CD4-positive, alpha-beta T cell (primary cell): ENCODE results near the gene PTPRM. TPM values are rescaled to one million over a fixed set of nuclear protein-coding genes. Genes with fewer than 3 reads are reported as not detected.

ENCODE experiments used
- ATAC-seq: fragments of 200-7000 bp; cut with Tn5 transposase; one replicate; pipeline ENCODE4 v1.10.0; 2022; ENCODE audit warnings: mild to moderate bottlenecking; ENCODE audit not compliant: poor library complexity
- CTCF ChIA-PET: fragments of 350-600 bp; sonication (Branson Sonifier 250); formaldehyde crosslinking; loops from one replicate; lab custom pipeline; 2021; ENCODE audit warnings: antibody characterized with exemption, inconsistent platforms; lab: Charles Lee
- POLR2A ChIA-PET: fragments of 350-600 bp; sonication (Branson Sonifier 250); formaldehyde crosslinking; loops from one replicate; lab custom pipeline; 2021; ENCODE audit warnings: antibody characterized with exemption, inconsistent platforms; lab: Charles Lee
- DNase-seq, 14 experiments: peaks; one replicate each; pipeline ENCODE4 v3.0.0-alpha.2; 2013 to 2020; ENCODE audit warnings: mixed read lengths in 2 of 14
- H3K27ac ChIP-seq, 2 donors: one replicate each; pipeline versions ENCODE4 v1.5.1 to v1.7.0; 2013; ENCODE audit warnings: low read length in 2 of 2, low read depth in 1 of 2, mild to moderate bottlenecking in 1 of 2
- H3K27me3 ChIP-seq, 2 experiments: 1 replicate in 1 of 2; 2 replicates in 1 of 2; pipeline versions ENCODE4 v1.6.1 to v1.7.0; 2013; ENCODE audit warnings: low read length in 2 of 2, control low read depth in 1 of 2, mild to moderate bottlenecking in 1 of 2, moderate library complexity in 1 of 2; ENCODE audit not compliant: insufficient read depth in 2 of 2, control insufficient read depth in 1 of 2
- H3K36me3 ChIP-seq: one replicate; pipeline ENCODE4 v1.6.1; 2013; ENCODE audit warnings: low read length, control low read depth; ENCODE audit not compliant: insufficient read depth
- H3K4me1 ChIP-seq: one replicate; pipeline ENCODE4 v1.6.1; 2013; ENCODE audit warnings: low read length, control low read depth; ENCODE audit not compliant: insufficient read depth
- H3K4me3 ChIP-seq: one replicate; pipeline ENCODE4 v1.5.1; 2013; ENCODE audit warnings: mild to moderate bottlenecking, low read length, moderate library complexity
- H3K9me3 ChIP-seq, 2 experiments: 1 replicate in 1 of 2; 2 replicates in 1 of 2; pipeline versions ENCODE4 v1.6.1 to v1.7.0; 2013; ENCODE audit warnings: low read length in 2 of 2, mild to moderate bottlenecking in 2 of 2, control low read depth in 1 of 2, moderate library complexity in 1 of 2; ENCODE audit not compliant: control insufficient read depth in 1 of 2, insufficient read depth in 1 of 2
- H3K27ac Mint-ChIP-seq: one replicate; pipeline ENCODE4 v1.8.0; 2020; ENCODE audit warnings: mixed read lengths
- H3K27me3 Mint-ChIP-seq: one replicate; pipeline ENCODE4 v1.8.0; 2021; ENCODE audit warnings: mixed read lengths
- H3K36me3 Mint-ChIP-seq: one replicate; pipeline ENCODE4 v1.8.0; 2021; ENCODE audit warnings: low read depth, mixed read lengths
- H3K4me1 Mint-ChIP-seq: one replicate; pipeline ENCODE4 v1.8.0; 2021; ENCODE audit warnings: low read depth, mixed read lengths
- H3K4me3 Mint-ChIP-seq: one replicate; pipeline ENCODE4 v1.8.0; 2020; ENCODE audit warnings: mild to moderate bottlenecking, mixed read lengths
- H3K9me3 Mint-ChIP-seq: one replicate; pipeline ENCODE4 v1.8.0; 2020; ENCODE audit warnings: mixed read lengths
- CTCF ChIP-seq: fragments of 200-600 bp; IDR thresholded peaks from one replicate; pipeline ENCODE4 v1.8.0; 2022; ENCODE audit warnings: antibody characterized with exemption, mild to moderate bottlenecking
- intact Hi-C, 2 experiments: fragments of 100-400 bp; cut with DNase I in 1 of 2; cut with micrococcal nuclease in 1 of 2; formaldehyde crosslinking; loops; one replicate each; pipeline versions ENCODE4 v1.15.1 to v1.9.0; 2023 to 2025; cut with DNase I, micrococcal nuclease
- total RNA-seq, 174 experiments: library from RNA in 2 of 174; stranded (reverse) in 2 of 174; gene quantifications; one replicate each; pipeline ENCODE4 v1.2.3 and lab custom pipeline; 2021 to 2026

The PTPRM gene
- total RNA-seq, 2 experiments from 2014 or later: 21.7 to 21.9 TPM

- no peaks in the 10 kb centered on the region for H3K27me3 ChIP-seq
- H3K9me3 ChIP-seq: no peaks in the 10 kb centered on the region
- no peaks in the 10 kb centered on the region for H3K9me3 Mint-ChIP-seq
- no peak overlapping the region for H3K4me3 Mint-ChIP-seq
- CTCF ChIA-PET: no interaction called here
- ATAC-seq: no peak
- POLR2A ChIA-PET: no interaction called here
- H3K36me3 Mint-ChIP-seq: no peaks in the 10 kb centered on the region
- DNase-seq: no peak
- H3K27ac Mint-ChIP-seq: no peak overlapping the region
- no peaks in the 10 kb centered on the region for H3K4me1 ChIP-seq
- no peaks in the 10 kb centered on the region for H3K36me3 ChIP-seq
- H3K4me1 Mint-ChIP-seq: no peaks in the 10 kb centered on the region
- intact Hi-C loops: no loop called here
- TF ChIP-seq CTCF: no peak
- no peak overlapping the region for H3K27ac ChIP-seq
- H3K4me3 ChIP-seq: no peak overlapping the region
- peaks cover 14% of the 10 kb centered on the region for H3K27me3 Mint-ChIP-seq
These were observed 884.0 kb downstream of the PTPRM start for GRCh38 chr18:8450898-8451665.

DNA sequence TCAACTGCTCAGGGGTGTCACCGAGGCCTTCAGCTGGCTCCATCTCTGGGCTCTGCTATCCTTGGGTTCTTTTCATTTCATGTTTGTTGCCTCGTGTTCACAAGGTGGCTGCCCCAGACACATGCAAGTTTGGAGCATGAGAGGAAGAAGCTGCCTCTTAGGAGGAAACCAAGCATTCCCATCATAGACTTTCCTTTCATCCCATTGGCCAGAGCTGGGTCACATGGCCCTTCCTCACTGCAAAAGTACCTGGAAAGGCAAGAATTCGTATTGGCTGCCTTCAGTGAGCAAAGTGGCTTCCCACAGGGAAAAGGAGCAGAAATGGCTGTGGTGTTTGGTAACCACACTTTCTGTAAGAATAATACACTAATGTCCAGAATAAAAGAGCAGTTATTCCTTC lies 886.4 kb downstream of the PTPRM start:
- intact Hi-C loops: no loop called here
- H3K27ac ChIP-seq: no peak overlapping the region
- H3K4me1 Mint-ChIP-seq: no peaks in the 10 kb centered on the region
- no peak overlapping the region for H3K27ac Mint-ChIP-seq
- no peaks in the 10 kb centered on the region for H3K36me3 Mint-ChIP-seq
- H3K9me3 ChIP-seq: no peaks in the 10 kb centered on the region
- no peak for TF ChIP-seq CTCF
- no peaks in the 10 kb centered on the region for H3K4me1 ChIP-seq
- H3K9me3 Mint-ChIP-seq: no peaks in the 10 kb centered on the region
- ATAC-seq (no peak), DNase-seq (no peak)
- H3K4me3 ChIP-seq: no peak overlapping the region
- no peak overlapping the region for H3K4me3 Mint-ChIP-seq
- no peaks in the 10 kb centered on the region for H3K36me3 ChIP-seq
- no peaks in the 10 kb centered on the region for H3K27me3 Mint-ChIP-seq
- POLR2A ChIA-PET: no interaction called here
- CTCF ChIA-PET: no interaction called here
- no peaks in the 10 kb centered on the region for H3K27me3 ChIP-seq

- Histone ChIP-seq H3K27me3 (no peaks in the 10 kb centered on the region), H3K4me1 (no peaks in the 10 kb centered on the region), H3K4me3 (no peak overlapping the region), H3K36me3 (no peaks in the 10 kb centered on the region), H3K9me3 (no peaks in the 10 kb centered on the region), H3K27ac (no peak overlapping the region)
- no peak overlapping the region for H3K4me3 Mint-ChIP-seq
- DNase-seq (no peak), ATAC-seq (no peak)
- H3K27ac Mint-ChIP-seq: no peak overlapping the region
- H3K4me1 Mint-ChIP-seq: no peaks in the 10 kb centered on the region
- ChIA-PET POLR2A (no interaction called here), CTCF (no interaction called here)
- intact Hi-C loops: no loop called here
- no peaks in the 10 kb centered on the region for H3K36me3 Mint-ChIP-seq
- no peak for TF ChIP-seq CTCF
- no peaks in the 10 kb centered on the region for H3K27me3 Mint-ChIP-seq
- no peaks in the 10 kb centered on the region for H3K9me3 Mint-ChIP-seq
These were observed 887.0 kb downstream of the PTPRM start for GRCh38 chr18:8454136-8454535.
